ENCODE measurements around the gene ZNF608. TPM values are rescaled to one million over a fixed set of nuclear protein-coding genes. Genes with fewer than 3 reads are reported as not detected.

ZNF608 gene
- total RNA-seq, 1 donor from 2014 or later, result 95.6 TPM

- no peak for DNase-seq
Measured at GRCh38 chr5:124736805-124737188, 9.6 kb downstream of the ZNF608 start.

- no peak for DNase-seq
Measured at GRCh38 chr5:124736082-124736804, 10.2 kb downstream of the ZNF608 start.

- DNase-seq, result no peak
Measured at GRCh38 chr5:124735169-124735858, 11.1 kb downstream of the ZNF608 start.

- no peak for DNase-seq
Measured at GRCh38 chr5:124734574-124735168, 11.8 kb downstream of the ZNF608 start.

- DNase-seq, result no peak
Measured at GRCh38 chr5:124733329-124733650, 13.1 kb downstream of the ZNF608 start.

- no peak for DNase-seq
Measured at GRCh38 chr5:124732428-124733328, 13.8 kb downstream of the ZNF608 start.

- no peak for DNase-seq
Measured at GRCh38 chr5:124730381-124730780, 16.1 kb downstream of the ZNF608 start.

DNA sequence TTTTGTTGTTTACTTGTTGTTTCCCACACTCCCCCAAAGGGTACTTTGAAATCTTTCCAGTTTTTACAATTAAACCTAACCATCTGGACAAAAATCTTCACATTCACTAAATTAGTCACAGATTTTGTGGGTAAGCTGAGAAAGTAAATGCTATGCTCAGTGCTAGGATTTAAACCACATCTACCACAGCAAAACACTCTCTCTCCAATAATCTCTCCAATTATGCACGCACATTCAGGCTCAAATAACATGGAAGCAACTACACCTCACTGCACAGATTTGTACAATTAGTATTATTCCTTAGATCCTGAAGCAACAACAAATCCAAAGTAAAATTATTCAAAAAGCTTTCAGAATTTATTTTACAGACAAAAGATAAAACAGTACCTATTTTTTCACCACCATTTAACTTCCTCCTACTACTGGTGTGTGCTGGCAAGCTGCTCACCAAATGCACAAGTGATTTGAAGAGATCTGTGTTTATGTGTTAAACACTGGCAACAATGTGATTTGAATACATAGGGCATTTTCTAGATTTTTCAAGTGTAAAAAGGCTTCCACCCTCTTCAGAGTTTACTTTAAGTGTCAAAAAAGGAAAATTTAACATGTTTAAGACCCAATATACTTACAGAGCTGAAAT lies 16.6 kb downstream of the ZNF608 start:
- DNase-seq, result no peak

DNA sequence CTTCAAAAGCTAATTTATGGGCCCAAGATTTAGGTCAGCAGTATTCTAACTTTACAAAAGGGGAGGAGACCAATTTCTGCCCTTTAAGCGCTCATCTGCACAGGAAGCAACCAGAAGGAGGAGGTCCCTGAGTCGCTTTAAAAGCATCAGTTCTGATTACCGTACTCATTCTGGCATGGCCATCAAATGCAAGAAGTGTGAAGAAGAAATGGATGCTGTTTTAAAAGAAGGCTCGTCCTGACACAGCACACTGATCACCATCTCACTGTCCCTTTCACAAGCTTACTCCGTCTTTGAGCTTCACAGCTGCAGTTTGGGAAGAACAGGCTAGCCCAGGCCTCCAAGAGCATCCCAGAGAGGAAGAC lies 17.5 kb downstream of the ZNF608 start:
- no peak for DNase-seq

DNA sequence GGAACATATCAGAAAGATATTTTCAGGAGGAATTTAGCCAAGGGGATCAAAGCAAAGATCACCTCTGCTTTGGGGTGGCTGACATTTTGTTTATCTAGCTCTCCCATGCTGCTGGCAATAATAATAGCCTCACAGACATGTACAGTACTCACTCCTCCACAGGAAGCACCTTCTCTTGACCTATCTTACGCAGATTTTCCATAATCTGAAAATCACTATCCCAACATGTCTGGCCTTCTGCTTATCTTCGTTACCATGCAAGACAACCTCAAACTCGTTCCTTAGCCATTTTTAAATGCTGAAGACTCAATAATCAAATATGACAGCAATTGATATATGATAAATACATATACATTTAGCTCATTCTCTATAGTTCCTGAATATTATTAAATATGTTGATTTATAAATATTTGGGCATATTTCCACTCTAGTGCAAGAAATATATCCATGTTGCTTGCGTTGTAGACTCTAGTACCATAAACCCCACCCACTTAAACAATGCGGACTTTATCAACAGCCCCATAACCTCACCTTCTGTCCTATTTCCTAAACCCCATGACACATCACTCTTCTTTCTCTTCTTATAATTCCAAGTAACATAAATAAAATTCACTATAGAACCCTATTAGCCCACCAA lies 18.0 kb downstream of the ZNF608 start:
- no peak for DNase-seq

DNA sequence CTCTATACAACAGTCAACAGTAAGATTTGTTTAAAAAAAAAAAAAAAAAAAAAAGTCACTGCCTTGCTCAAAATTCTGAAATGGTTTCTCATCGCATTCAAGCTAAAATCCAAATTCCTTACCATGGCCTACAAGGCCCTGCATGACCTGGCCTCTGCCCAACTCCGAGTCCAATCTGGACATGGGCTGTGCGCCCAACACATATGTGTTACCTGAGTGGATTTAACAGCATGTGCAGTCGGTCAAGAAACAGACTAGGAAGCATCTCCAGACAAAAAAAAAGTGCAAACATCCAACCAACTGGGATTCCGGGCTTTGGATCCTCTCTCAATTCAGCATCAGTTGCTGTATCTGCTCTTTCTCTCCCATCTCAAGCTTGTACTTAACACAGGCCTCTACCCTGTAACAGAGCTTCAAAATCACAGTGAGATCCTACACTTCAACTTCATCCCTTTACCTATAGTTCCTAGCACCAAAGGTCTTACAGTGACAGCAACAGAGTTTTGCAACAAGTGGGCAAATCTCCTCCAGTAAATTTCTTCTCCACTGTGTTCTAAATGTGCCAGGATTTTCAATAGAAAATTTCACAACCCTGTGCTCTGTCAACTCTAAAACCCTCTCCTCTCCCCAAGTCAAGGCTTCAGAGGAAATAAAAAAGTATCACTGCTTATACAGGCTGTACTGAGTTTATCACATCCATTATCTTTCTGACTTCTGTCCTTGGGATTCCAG lies 19.6 kb downstream of the ZNF608 start:
- DNase-seq, result no peak

GRCh38 chr5:124725622-124726258 lies 20.7 kb downstream of the ZNF608 start:
- DNase-seq, result no peak

- DNase-seq, result no peak
Measured at GRCh38 chr5:124725040-124725434, 21.4 kb downstream of the ZNF608 start.

DNA sequence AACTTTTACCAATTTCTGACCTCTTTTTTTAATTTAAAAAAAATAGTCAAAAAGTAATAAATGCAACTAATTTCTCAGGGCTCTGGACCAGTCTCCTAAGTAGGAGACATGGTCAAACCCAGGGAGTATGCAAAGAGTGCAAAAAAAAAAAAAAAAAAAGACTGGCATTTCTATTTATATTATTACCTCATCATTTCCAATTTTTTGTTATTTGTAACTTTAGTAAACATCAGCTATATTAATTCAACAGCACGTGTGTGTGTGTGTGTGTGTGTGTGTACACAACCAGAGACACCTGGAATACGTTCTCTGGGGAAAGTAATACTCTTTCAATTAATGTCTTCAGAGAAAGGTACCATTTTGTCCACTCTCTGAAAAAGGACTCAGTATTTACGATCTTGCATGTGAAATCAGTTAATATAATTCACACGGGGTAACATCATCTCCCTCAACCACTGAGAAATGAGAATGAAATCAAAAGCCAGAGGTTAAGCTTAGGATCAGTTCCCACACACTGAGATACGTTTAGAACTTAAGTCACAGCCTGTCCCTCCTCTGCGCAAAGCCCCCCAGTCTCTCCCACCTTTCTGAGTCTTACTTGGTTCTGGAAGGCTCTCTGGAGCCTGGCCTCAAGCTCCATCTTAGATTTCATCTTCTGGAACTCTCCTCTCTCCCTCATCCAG lies 21.9 kb downstream of the ZNF608 start:
- no peak for DNase-seq

DNA sequence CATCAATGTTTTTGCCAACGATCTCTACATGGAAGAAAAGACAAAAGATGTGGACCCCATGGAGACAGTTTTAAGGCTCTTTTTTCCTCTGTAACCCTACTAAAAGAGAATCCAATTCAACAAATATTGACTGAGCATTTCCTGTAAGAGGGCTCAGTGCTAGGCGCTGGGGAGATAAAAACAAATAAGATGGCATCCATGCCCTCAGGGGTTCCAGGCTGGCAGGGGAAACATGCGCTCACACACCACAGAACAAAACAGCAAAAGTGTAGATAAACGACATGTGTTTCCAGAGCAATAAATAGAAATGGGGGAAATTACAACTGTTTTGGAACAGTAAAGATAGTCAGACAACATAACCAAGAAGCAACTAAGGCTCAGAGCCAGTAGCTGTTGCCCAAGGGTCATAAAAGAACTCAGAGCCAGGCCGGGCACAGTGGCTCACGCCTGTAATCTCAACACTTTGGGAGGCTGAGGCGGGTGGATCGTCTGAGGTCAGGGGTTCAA lies 25.2 kb downstream of the ZNF608 start:
- DNase-seq, result no peak

- DNase-seq, result no peak
Measured at GRCh38 chr5:124720593-124720992, 25.8 kb downstream of the ZNF608 start.

- no peak for DNase-seq
Measured at GRCh38 chr5:124719113-124719967, 27.1 kb downstream of the ZNF608 start.

DNA sequence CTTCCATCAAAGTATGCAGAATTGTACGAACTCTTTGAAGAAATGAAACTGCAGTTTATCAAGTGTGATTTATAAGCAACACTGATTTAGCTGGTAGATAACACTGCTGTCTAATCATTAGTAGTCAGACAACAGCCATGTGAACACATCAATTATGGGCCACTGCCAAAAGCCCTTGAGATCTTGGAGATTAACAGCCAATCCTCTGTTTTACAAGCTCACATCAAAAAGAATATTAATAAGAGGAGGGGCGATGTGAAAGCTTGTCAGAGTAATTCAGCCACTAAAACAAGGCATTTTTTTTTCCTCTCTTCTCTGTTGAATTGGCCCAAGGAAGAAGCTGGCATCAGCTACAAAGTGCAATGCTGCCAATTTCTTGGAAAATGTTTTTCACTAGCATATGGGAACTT lies 28.1 kb downstream of the ZNF608 start:
- DNase-seq, result no peak

DNA sequence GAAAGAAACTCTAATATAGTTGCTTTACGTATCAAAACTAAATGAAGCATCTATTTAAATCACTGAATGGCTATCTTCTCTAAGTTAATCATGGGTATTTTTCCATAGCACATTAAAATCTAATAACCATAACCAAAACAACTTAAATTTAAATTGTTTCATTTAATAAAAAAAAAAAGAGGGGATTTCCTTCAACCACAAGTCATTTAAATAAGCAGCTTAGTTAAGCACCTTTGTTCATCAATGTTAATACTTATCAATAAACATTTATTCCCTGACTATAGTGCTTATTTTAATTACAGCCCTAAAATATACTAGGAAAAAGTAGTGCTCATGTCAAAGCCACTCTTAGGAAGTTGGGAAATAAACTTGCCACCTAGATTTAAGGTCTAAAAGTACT lies 30.3 kb downstream of the ZNF608 start:
- no peak for DNase-seq
